ENCODE data around the gene TFR2. TPM values are rescaled to one million over a fixed set of nuclear protein-coding genes. Genes with fewer than 3 reads are reported as not detected.

Gene TFR2
- total RNA-seq, 1 experiment from 2014 or later = not detected

DNA sequence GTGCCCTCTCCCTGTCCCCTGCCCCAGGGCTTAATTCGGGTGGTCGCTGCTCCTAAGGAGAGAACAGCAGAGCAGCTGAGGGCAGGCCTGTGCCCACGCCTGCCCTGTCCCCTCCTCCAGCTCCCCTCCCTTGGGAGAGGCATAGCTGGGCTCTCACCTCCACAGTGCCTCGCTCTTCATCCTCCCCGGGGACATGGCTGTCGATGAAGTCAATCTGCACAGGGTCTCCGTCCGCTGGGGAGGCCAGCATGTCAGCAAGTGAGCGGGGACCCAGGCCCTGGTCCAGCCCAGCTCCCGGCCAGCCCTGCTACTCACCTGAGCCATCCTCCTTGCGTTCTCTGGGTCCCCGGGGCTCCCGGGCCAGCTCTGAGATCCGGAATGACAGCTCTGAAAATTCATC lies 63.8 kb downstream of the TFR2 start:
- no peak overlapping the region for H3K27ac Mint-ChIP-seq (ENCODE audit: low read depth, unreplicated experiment)
- H3K36me3 Mint-ChIP-seq (ENCODE audit: insufficient read depth, unreplicated experiment) = peaks cover 30% of the 10 kb centered on the region
- ChIA-PET CTCF (interaction anchor here (1.2 to 1.5 kb wide), 2 partner anchors 13 to 17 kb away, joined by 4 to 7 read pairs; no protein-coding TSS in a partner anchor), POLR2A (interaction anchor here (1.2 kb wide), 1 partner anchor 9 kb away, joined by 3 read pairs; the partner anchor contains the start of gene FBXO24)
- H3K4me3 Mint-ChIP-seq (ENCODE audit: unreplicated experiment) = no peak overlapping the region
- intact Hi-C loops (cut with micrococcal nuclease) = no loop called here
- no peak for DNase-seq (ENCODE audit: unreplicated experiment)
- H3K9me3 Mint-ChIP-seq (ENCODE audit: unreplicated experiment) = no peaks in the 10 kb centered on the region
- TF ChIP-seq, protein P1, sequence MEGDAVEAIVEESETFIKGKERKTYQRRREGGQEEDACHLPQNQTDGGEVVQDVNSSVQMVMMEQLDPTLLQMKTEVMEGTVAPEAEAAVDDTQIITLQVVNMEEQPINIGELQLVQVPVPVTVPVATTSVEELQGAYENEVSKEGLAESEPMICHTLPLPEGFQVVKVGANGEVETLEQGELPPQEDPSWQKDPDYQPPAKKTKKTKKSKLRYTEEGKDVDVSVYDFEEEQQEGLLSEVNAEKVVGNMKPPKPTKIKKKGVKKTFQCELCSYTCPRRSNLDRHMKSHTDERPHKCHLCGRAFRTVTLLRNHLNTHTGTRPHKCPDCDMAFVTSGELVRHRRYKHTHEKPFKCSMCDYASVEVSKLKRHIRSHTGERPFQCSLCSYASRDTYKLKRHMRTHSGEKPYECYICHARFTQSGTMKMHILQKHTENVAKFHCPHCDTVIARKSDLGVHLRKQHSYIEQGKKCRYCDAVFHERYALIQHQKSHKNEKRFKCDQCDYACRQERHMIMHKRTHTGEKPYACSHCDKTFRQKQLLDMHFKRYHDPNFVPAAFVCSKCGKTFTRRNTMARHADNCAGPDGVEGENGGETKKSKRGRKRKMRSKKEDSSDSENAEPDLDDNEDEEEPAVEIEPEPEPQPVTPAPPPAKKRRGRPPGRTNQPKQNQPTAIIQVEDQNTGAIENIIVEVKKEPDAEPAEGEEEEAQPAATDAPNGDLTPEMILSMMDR (IDR thresholded peaks at IDR 0.05; ENCODE audit: unreplicated experiment) = no peak
- H3K27me3 Mint-ChIP-seq (ENCODE audit: insufficient read depth, unreplicated experiment) = no peaks in the 10 kb centered on the region
- BruUV-seq (replicated peaks) = no TSS peak
- no peaks in the 10 kb centered on the region for H3K4me1 Mint-ChIP-seq (ENCODE audit: insufficient read depth, unreplicated experiment)

DNA sequence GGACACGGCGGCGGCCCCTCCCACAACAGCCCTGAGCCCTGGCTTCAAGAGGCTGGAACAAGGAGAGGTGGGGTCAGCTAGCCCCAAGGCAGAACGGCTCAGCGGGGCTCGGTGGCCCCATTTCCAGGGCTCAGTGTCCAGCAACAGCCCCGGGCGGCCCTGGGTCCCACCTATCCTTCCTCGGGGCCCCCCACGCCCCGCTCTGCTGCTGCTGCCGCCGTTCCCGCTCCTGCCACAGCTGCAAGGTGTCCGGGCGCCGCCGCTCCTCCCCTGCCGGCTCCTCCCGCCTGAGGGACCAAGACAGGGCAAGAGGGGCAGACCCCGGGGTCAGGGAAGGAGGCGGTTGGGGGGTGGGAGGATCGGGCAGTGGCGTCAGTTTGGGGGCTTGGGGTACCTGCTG lies 64.2 kb downstream of the TFR2 start:
- Mint-ChIP-seq H3K9me3 (ENCODE audit: unreplicated experiment) (no peaks in the 10 kb centered on the region), H3K27me3 (ENCODE audit: insufficient read depth, unreplicated experiment) (no peaks in the 10 kb centered on the region), H3K27ac (ENCODE audit: low read depth, unreplicated experiment) (no peak overlapping the region), H3K36me3 (ENCODE audit: insufficient read depth, unreplicated experiment) (peaks cover 30% of the 10 kb centered on the region), H3K4me3 (ENCODE audit: unreplicated experiment) (no peak overlapping the region), H3K4me1 (ENCODE audit: insufficient read depth, unreplicated experiment) (no peaks in the 10 kb centered on the region)
- ChIA-PET CTCF (interaction anchor here (1.2 to 1.5 kb wide), 2 partner anchors 13 to 16 kb away, joined by 4 to 7 read pairs; no protein-coding TSS in a partner anchor), POLR2A (interaction anchor here (1.2 kb wide), 1 partner anchor 9 kb away, joined by 3 read pairs; the partner anchor contains the start of gene FBXO24)
- BruUV-seq (replicated peaks) = no TSS peak
- intact Hi-C loops (cut with micrococcal nuclease) = no loop called here
- DNase-seq (ENCODE audit: unreplicated experiment) = no peak
- TF ChIP-seq, protein P1 (IDR thresholded peaks at IDR 0.05; ENCODE audit: unreplicated experiment) = no peak

DNA sequence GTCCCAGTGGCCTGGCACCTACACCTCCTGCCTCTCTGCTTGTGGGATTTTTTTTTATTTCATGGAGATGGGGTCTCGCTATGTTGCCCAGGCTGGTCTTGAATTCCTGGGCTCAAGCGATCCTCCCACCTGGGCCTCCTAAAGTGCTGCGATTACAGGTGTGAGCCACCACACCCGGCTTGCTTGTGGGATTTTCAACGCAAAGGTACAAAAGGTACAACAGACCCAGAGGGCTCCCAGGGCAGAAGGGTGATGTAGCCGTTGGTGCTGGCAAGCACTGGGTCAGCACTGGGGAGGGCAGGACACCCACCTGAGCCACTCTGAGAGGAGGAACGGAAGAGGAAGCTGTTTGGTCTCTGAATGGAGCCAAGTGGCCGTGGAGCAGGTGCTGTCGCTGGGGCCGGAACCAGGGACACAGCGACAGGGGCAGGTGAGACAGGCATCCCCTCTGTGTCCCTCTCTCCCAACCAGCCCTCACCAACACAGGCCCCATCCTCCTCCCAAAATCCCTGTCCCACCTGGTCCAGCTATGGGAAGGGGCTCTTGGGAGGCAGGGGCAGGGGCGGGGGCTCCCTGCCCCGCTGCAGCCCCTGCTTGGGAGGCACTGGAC lies 64.9 kb downstream of the TFR2 start:
- no peak overlapping the region for H3K27ac Mint-ChIP-seq (ENCODE audit: low read depth, unreplicated experiment)
- ChIA-PET CTCF (interaction anchor here (0.6 to 1.5 kb wide), 2 partner anchors 12 to 116 kb away, joined by 5 to 7 read pairs; no protein-coding TSS in a partner anchor), POLR2A (interaction anchor here (1.2 to 1.4 kb wide), 2 partner anchors 9 to 10 kb away, joined by 3 to 5 read pairs; partner anchors contain the start of gene FBXO24)
- no peaks in the 10 kb centered on the region for H3K4me1 Mint-ChIP-seq (ENCODE audit: insufficient read depth, unreplicated experiment)
- no peaks in the 10 kb centered on the region for H3K27me3 Mint-ChIP-seq (ENCODE audit: insufficient read depth, unreplicated experiment)
- BruUV-seq (replicated peaks) = no TSS peak
- intact Hi-C loops (cut with micrococcal nuclease) = no loop called here
- peaks cover 24% of the 10 kb centered on the region for H3K36me3 Mint-ChIP-seq (ENCODE audit: insufficient read depth, unreplicated experiment)
- TF ChIP-seq, protein P1 (IDR thresholded peaks at IDR 0.05; ENCODE audit: unreplicated experiment) = no peak
- no peaks in the 10 kb centered on the region for H3K9me3 Mint-ChIP-seq (ENCODE audit: unreplicated experiment)
- H3K4me3 Mint-ChIP-seq (ENCODE audit: unreplicated experiment) = no peak overlapping the region
- DNase-seq (ENCODE audit: unreplicated experiment) = no peak

DNA sequence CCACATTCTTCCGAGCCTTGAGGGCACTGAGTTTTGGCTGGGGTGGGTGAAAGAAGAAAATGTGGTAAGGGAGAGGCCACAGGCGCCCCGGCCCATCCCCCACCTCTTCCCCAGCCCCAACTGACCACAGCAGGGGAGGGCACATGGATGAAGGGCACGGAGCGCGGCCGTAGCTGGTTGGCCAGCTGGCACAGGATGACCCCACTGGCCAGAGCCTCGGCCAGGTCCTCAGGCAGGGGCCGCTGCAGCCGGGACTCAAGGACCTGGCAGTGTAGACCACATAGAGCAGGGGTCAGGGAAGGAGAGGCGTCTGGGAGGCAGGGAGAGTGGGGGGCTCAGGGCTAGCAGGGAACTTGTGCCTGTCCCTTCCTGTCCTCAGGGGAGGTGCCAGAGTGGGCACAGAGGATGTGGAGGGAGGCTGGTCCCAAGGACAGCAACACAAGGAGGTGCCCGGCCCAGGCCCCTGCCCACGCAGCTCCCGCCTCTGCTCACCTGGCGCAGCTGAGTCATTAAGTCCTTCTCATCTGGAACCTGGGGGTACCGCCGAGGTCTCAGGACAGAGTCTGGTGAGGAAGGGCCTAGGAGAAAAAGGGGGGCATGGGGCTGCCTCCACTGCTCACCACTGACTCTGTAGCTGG lies 65.5 kb downstream of the TFR2 start:
- TF ChIP-seq, protein P1 (IDR thresholded peaks at IDR 0.05; ENCODE audit: unreplicated experiment) = no peak
- Mint-ChIP-seq H3K9me3 (ENCODE audit: unreplicated experiment) (no peaks in the 10 kb centered on the region), H3K4me1 (ENCODE audit: insufficient read depth, unreplicated experiment) (no peaks in the 10 kb centered on the region), H3K27ac (ENCODE audit: low read depth, unreplicated experiment) (no peak overlapping the region), H3K36me3 (ENCODE audit: insufficient read depth, unreplicated experiment) (peaks cover 20% of the 10 kb centered on the region), H3K4me3 (ENCODE audit: unreplicated experiment) (no peak overlapping the region), H3K27me3 (ENCODE audit: insufficient read depth, unreplicated experiment) (no peaks in the 10 kb centered on the region)
- ChIA-PET POLR2A (interaction anchor here (1.4 kb wide), 1 partner anchor 9 kb away, joined by 5 read pairs; no protein-coding TSS in a partner anchor), CTCF (interaction anchor here (0.6 kb wide), 1 partner anchor 115 kb away, joined by 5 read pairs; no protein-coding TSS in a partner anchor)
- no TSS peak for BruUV-seq (replicated peaks)
- DNase-seq (ENCODE audit: unreplicated experiment) = no peak
- intact Hi-C loops (cut with micrococcal nuclease) = no loop called here

Data from MCF 10A (cell line).